HG03280 (cell line): ENCODE results near the gene FOXE3.
A peak's percentile ranks its signal among the peaks of the same experiment; 100 is the strongest.

ENCODE experiments used
- ATAC-seq: cut with Tn5 transposase; IDR thresholded peaks from one replicate; pipeline ENCODE4 v1.9.1; 2021; ENCODE audit warnings: mild to moderate bottlenecking, moderate library complexity; ENCODE audit not compliant: unreplicated experiment

Gene FOXE3

DNA sequence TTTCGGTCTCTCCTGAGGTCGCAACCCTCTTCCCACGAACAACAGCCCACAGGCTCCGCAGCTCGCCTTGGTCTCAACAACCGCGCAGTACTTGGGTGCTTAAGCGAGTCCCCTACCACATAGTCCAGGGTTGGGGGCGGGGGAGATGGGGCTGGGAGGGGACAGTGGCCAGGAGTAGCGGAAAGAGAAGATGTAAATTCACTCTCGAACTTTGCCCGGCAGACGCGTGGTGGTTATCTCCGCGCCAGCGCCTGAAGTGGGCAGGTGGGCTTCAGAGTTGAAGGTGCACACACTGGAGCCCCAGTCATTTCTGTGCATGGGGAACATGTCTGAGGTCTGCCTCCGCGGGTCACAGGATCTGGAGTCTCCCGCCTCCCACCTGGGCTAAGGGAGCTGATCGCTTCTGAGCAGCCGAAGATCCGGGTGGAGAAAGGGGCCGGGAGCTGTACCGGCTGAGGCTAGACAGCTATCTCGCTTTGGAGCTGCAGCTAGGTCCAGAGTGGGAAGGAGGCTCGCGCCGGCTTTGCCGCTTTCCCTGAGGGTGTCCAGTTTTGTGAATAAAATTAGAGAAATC, 17.5 kb downstream of the FOXE3 start:
- no peak for ATAC-seq

DNA sequence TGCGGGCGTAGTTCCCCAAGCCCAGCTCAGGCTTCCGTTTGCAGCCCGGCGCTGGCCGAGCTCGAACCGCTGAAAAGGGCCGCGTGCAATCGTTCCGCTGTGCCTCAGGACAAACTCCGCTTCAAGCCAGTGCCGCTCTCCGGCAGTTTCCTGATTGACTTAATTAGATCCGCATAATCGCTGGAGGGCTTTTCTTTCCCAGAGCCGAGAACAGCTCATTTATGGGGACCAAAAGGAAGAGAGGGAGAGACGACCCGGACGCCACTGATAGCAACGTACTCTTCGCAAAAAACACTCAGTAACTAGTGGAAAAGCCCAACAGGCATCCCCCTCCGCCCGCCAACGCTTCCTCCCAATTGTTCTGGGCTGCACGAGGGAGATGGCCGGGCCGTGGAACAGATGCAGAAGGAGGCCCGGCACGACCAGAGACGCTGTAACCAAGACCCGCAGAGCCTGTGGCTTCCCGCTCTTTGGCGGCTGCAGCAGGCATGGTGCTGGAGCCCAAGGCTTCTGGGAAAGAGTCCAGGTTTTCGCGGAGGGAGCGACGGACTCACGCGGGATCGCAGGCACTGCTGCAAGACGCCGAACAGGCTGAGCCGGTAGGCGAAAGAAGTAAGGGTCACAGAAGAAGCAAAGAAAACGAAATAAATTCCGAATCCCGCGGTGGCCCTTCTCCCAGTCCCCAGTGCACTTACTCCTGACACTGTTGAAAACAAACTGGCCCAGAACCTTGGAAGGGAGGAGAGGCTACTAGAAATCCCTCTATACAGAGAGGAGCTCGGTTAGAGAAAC, 18.2 kb downstream of the FOXE3 start:
- no peak for ATAC-seq

DNA sequence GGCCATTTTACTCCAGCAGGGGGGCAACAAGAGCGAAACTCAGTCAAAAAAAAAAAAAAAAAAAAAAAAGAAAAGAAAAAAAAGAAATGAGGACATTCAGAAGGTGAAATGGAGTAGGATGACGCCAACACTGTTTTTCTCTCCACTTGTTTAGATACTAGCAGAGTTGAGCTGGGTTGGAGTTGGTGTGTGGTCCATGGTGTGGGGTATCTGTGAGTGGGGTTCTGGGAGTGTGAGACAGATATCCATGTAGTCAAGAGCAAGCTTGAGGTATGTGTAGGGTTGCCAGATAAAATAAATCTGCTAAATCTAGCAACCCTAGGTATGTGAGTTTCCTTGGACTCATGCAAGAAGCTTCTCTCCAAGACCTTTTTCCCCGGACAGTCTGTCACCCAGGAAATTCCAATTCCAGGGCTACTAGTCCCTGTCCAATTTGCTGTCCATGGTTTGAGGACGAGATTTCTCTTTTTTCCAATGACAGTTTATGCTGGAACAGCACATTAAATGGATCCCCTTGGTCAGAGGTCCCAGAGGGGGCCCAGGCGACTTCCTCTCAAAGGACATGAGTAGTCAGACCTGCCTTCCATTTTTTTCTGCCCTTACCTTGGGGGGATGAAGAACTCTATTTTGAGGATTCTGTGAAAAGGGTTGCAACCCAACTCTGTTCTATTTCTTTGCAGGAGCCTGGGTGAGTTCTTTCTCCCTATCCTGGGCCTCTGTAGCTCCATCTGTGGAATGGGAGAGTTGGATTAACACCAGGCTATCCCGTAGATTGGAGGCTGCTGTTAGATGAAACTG, 19.6 kb downstream of the FOXE3 start:
- no peak for ATAC-seq

DNA sequence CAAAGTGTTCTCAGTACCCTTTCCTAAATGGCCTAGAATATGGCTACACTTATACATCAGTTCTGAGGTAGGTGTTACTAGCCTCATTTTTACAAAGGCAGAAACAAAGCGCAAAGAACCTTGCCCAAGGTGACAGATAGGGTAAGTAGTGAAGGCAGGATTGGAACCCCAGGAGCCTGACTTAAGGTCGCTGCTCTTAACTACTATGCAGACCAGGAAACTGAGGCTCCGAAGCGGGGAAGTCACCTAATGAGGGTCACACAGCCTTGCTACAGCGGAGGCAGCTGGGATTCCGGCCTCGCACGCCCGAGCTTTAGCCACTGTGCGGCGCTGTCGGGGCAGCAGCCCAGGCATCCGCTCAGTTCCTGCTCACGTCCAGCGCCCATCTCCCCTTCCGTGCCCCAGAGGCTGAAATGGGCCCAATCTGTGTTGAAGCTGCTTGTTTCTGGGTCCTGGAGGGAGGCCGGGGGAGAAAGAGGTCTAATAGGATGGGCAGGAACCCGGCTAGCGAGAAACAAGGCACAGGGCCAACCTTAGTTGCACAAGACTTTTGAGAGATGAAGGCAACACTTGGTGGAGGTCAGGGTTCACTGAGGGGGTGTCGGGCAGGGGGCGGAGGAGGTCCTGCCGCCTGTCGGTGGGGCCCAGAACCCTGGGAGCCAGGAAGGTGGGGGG, 20.4 kb downstream of the FOXE3 start:
- ATAC-seq = peak; percentile 38

DNA sequence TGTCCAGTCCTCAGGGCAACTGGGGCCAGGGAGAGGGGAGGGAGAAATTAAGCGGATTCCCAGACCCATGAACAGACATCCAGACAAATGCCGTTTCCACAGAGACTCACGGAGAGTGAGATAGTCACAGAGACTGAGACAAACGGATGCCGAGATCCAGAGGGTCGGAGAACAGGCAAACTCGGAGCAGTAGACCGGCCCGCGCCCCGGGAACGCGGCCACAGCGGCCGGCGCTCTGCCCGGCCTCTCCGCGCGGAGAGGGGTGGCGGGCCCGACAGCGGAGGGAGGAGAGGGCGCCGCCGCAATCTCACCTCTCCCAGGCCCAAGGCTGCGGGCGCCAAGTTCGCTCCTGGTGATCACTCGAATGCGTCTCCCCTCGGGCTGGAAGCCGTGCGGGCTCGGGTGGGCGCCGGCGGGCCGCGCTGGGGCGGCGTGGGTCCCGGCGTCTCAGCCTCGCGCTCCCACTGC, 20.9 kb downstream of the FOXE3 start:
- peak; percentile 10 for ATAC-seq

DNA sequence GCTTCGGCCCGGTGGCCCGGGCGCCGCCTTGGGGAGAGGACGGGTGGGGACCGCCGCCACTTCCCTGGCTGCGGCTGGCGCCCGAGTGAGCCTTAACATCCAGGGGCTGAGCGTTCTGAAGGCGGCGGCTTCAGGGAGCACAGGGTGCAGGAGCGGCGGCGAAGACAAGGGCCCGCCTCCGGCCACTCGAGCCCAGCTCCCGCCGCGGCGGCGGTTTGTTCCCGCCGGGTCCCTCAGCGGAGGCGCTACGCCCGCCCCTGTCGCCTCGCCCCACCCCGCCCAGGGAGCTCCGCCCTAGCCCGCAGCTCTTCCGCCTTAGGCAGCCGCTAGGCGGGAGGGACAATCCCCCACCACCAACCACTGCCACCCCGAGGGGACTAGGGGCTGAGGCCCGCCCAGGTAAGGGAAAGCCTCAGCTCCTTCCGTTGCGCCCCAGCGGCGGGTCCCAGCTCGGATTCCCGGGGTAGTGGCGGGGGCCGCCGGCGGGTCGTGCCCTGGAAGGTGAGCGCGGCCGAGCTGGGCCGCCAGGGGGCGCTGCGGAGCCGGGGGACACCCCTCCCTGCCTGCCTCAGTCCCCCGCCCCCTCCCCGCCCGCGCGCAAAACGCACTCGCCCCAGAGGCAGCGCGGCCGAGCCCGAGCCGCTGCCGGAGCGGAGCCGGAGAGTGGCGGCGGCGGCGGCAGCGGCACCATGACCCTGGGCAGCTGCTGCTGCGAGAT, 21.5 kb downstream of the FOXE3 start, which contains the start of gene FOXD2:
TSS of gene FOXD2 (plus strand) at position 598 of the 718 bp plus-strand sequence. CDS start at position 690, 92 bp downstream.
- peak; percentile 85 for ATAC-seq

DNA sequence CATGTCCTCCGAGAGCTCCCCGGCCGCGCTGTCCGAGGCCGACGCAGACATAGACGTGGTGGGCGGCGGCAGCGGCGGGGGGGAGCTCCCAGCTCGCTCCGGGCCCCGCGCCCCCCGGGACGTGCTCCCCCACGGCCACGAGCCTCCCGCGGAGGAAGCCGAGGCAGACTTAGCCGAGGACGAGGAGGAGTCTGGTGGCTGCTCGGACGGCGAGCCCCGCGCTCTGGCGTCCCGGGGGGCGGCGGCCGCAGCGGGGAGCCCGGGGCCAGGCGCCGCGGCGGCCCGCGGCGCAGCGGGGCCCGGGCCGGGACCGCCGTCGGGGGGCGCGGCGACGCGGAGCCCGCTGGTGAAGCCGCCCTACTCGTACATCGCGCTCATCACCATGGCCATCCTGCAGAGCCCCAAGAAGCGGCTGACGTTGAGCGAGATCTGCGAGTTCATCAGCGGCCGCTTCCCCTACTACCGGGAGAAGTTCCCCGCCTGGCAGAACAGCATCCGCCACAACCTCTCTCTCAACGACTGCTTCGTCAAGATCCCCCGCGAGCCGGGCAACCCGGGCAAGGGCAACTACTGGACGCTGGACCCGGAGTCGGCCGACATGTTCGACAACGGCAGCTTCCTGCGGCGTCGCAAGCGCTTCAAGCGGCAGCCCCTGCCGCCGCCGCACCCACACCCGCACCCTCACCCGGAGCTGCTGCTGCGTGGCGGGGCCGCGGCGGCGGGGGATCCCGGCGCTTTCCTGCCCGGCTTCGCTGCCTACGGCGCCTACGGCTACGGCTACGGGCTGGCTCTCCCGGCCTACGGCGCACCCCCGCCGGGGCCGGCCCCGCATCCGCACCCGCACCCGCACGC, 22.3 kb downstream of the FOXE3 start:
- ATAC-seq = no peak

DNA sequence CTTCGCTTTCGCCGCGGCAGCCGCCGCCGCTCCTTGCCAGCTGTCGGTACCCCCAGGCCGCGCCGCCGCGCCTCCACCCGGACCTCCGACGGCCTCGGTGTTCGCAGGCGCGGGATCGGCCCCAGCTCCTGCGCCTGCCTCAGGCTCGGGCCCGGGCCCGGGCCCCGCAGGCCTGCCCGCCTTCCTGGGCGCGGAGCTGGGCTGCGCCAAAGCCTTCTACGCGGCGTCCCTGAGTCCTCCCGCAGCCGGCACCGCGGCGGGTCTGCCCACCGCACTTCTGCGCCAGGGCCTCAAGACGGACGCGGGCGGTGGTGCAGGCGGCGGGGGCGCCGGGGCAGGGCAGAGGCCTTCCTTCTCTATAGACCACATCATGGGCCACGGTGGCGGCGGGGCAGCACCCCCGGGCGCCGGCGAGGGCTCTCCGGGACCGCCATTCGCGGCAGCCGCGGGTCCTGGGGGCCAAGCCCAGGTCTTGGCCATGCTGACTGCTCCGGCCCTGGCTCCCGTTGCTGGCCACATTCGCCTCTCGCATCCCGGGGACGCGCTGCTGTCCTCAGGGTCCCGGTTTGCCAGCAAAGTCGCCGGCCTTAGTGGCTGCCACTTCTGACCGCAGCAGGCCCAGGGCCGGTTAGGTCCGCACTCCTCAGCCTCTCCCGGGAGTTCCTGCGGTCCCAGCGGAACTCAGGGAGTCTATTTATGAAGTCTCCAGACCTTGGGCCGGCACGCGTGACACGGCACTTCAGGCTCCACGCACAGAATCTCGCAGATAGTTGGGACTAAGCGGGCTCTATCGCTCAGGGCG, 23.1 kb downstream of the FOXE3 start:
- no peak for ATAC-seq

DNA sequence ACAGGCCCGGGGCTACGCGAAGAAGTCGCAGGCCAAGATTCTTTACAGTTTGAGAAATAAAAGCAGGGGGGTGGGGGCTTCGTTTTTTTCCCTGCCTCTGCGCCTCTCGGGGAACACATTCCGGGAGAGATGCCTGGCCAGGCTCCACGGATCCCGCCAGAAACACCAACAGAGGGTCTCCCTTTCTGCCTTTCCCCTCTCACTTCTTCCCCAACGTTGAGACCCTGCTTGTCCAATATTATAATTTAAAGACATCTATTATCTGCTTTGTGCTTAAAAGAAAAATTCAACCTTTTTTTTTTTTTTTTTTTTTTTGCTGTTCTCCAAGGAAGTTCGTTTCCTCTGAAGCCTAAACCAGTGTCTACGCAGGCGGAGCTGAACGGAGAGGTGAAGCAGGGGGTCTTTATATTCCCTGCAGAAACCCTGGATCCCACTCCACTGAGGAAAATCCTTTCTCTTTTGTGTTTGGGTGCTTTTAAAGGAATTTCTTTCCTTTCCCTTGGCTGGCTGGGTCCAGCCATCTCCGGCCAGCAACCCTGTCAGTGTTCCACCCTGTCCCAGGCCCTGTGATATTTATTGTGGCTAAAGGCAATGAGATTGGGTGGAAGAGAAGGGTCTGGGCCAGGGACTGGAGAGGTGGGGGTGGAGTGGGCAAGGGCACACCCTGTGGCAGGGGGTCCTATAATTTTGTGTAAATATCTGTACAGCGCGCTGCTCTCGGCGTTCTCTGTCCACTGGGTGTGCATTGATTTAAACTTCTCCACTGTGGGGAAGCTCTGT, 23.9 kb downstream of the FOXE3 start:
- ATAC-seq = no peak

DNA sequence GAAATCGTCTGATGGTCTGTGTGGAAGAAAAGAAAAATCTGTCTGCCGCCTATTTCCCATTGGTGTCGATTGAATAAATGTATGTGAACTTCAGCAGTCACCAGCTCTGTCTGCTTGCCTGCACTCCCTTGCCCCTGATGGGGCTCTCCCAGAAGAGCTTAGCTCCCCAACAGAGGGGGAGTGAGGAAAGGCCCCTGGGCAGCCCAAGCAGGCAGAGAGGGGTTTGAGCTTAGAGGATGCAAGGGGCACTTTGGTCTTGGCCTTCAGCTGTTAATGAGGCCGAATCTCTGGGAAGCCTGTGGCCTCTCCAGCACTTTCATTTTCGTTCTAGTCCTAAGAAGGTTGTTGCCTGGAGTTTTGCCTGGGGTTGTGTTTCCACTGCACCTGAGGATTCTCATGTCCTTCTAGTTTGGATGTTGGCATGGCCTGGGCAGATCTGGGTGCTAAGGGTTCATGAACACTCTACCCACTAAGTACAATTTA, 24.6 kb downstream of the FOXE3 start:
- ATAC-seq = no peak

DNA sequence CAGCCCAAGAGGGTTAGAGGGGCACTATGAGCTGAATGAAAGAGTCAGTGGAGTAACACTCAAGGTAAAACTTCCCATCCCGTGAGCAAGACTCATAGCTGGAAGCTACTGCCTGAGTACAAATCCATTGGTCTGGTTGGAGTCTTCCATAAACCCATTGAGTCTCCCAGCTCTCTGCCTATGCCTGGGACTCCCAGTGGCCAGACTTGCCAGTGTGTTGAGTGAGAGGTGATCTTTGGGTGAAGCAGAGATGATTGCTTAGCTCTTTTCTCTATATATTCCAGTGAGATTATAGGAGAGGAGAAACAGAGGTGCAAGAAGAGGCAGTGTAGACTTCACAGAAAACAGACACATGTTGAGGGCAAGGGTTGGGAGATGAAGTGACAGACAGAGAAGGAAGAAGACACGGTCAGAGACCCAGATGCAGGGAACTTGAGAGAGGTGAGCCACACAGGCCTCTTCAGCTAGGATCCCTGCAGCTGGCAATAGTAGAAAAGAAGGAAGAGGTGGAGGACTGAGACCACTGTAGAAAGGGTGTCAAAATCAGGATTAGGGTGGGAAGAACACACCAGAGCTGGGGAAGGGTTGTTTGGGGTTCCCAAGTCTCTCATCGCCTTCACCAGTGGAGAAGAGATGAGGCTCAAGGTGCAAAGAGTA, 25.5 kb downstream of the FOXE3 start:
- no peak for ATAC-seq

DNA sequence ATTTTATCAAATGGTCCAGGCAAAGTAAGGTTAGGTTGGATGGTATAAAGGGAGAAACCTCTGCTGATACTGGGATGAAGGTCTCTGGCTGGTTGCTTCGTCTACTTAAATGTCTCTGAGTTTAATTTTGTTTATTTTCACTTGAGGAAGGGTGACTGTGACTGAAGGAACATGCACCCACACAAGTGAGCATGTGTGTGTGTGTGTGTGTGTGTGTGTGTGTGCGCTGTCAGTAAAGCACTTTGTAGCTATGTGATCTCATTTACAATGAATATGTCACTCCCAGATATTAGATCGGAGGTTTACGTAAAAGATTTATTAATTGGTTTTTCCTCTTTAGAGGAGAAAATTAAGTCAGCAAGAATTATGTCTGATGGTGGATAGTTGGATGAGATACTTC, 26.1 kb downstream of the FOXE3 start:
- no peak for ATAC-seq

DNA sequence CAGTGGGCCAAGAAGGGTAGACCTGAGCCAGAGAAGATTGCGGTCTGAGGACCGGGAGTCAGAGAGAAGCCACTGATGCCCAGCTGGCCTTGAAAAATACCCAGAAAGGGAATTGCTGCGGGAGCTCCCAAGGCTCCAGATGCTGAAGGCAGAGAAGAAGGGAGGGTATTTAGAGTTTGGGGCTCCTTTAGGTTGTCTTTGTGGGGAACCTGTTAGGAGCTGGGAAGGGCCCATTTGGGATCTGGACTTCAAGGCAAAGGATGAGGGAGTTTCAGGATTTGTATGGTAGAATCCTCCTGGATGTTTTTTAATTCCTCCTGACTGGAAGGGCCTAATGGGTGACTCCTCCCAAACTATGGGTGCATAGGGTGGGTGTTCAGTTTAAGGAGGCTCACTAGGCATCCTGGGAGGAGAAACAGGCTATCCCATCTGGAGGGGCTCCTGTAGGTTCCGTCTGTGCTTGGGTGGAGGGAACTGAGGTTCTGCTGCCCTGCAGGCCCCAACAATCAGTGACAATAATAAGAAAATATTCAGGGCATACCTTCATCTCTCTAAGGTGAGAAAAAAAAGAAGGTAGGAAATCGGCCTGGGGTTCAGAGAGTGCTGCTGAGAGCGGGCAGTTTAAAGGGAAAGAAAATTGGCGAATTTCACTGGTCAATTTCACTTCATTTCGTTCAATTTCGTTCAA, 26.9 kb downstream of the FOXE3 start:
- ATAC-seq = no peak

DNA sequence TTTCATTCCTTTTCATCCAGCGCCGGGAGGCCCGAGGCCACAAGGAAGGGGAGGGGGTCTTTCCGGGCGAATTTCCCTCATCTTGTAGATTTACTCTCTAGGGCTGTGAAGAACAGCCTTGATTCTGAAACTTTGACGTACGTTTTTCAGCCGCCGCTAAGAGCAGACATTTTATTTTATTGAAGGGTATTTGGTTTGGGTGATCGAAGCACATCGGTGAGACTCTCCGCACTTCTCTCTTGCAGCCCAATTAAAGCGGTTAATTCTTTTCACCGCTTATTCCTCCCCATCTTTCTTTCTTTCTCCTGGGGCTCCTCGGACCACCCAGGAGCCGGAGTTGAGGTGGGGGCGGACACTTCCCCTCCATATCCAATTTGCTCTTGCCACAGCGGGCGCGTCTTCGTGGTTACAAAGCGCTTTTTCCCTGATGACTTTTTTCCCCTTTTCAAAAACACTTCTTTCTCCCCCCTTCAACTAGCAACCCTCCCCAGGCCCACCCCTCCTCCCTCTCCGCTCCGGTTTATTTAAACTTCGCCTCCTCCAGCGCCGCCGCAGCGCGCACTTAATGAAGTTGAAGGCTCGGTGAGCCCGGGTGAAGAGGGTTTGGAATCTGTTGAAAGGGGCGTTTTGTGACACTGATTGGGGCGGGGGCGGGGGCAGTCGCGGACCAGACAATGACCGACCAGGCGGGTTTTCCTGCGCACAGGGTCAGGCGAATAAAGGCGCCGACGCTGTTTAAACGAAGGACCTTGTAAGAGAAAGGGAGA, 27.6 kb downstream of the FOXE3 start:
- no peak for ATAC-seq

DNA sequence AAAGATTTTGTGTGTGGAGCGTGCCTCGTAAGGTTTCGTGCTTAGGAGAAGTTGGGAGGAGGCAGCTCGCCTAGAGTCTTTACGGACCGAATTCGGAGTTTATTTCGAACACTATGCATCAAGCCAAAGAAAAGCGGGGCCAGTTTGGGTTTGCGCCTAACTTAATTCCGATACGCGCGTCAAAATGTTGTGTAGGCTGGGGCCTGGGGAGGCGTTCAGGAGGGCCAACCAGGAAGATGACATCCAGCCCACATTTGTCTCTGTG, 28.1 kb downstream of the FOXE3 start:
- ATAC-seq = no peak
